H1 (cell line): Measurements from ENCODE around the gene C3orf20.

ENCODE experiments used
- ASH2L ChIP-seq: fragments of 200-600, 300-600 bp; sonication (generic); IDR thresholded peaks from one replicate; pipeline ENCODE4 v1.7.1; 2017; ENCODE audit warnings: low read length
- CBX8 ChIP-seq: fragments of 300-800, 300-1000 bp; sonication (generic); IDR thresholded peaks from 2 replicates; pipeline ENCODE4 v1.7.1; 2016; ENCODE audit warnings: low read depth, low read length, borderline replicate concordance
- CTCF ChIP-seq, 3 experiments: IDR thresholded peaks; 1 replicate in 2 of 3; 2 replicates in 1 of 3; pipeline versions ENCODE4 v1.5.1 to v1.6.1; 2011; ENCODE audit warnings: low read length in 3 of 3, mild to moderate bottlenecking in 3 of 3, inconsistent platforms in 2 of 3, low read depth in 1 of 3, moderate library complexity in 1 of 3; ENCODE audit not compliant: insufficient read depth in 1 of 3; ENCODE audit errors: control extremely low read depth in 1 of 3
- EP300 ChIP-seq, 2 experiments: IDR thresholded peaks; 1 replicate in 1 of 2; 2 replicates in 1 of 2; pipeline ENCODE4 v1.6.1; 2011 to 2012; ENCODE audit warnings: low read depth in 2 of 2, low read length in 2 of 2, mild to moderate bottlenecking in 2 of 2, borderline replicate concordance in 1 of 2, inconsistent platforms in 1 of 2, moderate library complexity in 1 of 2
- POLR2A ChIP-seq, 2 experiments: IDR thresholded peaks; 1 replicate in 1 of 2; 2 replicates in 1 of 2; pipeline ENCODE4 v1.6.1; 2011; ENCODE audit warnings: low read depth in 2 of 2, low read length in 2 of 2, mild to moderate bottlenecking in 2 of 2; ENCODE audit errors: control extremely low read depth in 1 of 2
- SIN3A ChIP-seq, 2 experiments: IDR thresholded peaks in 1 of 2; conservative IDR thresholded peaks in 1 of 2; 2 replicates each; pipeline ENCODE4 v1.6.1; 2011 to 2012; ENCODE audit warnings: low read length in 2 of 2, improper control_type of control experiment in 1 of 2, low read depth in 1 of 2, mild to moderate bottlenecking in 1 of 2
- SUZ12 ChIP-seq: fragments of 200-600 bp; sonication (generic); IDR thresholded peaks from 2 replicates; pipeline ENCODE4 v1.6.1; 2012; ENCODE audit warnings: mild to moderate bottlenecking, inconsistent platforms, low read length, moderate library complexity, mixed read lengths

- TF ChIP-seq CBX8 (no peak), CTCF (IDR thresholded peaks at IDR 0.05; ENCODE audit: control extremely low read depth in 1 of 3, insufficient read depth in 1 of 3, low read depth in 1 of 3, low read length in 3 of 3) (no peak), SUZ12 (no peak), POLR2A (IDR thresholded peaks at IDR 0.05; ENCODE audit: control extremely low read depth in 1 of 2, low read depth in 2 of 2, low read length in 2 of 2) (no peak), ASH2L (no peak), SIN3A (conservative IDR thresholded peaks at IDR 0.05 in 1 of 2, IDR thresholded peaks at IDR 0.05 in 1 of 2; ENCODE audit: low read depth in 1 of 2, low read length in 2 of 2) (no peak), EP300 (IDR thresholded peaks at IDR 0.05; ENCODE audit: borderline replicate concordance in 1 of 2, low read depth in 2 of 2, low read length in 2 of 2) (no peak)
Observed at GRCh38 chr3:14631687-14632441, 43.1 kb upstream of the C3orf20 start.
